ENCODE data around the gene SERPINB12. TPM values are rescaled to one million over a fixed set of nuclear protein-coding genes. Genes with fewer than 3 reads are reported as not detected.

Gene SERPINB12
- total RNA-seq, 1 experiment from 2014 or later = not detected

DNA sequence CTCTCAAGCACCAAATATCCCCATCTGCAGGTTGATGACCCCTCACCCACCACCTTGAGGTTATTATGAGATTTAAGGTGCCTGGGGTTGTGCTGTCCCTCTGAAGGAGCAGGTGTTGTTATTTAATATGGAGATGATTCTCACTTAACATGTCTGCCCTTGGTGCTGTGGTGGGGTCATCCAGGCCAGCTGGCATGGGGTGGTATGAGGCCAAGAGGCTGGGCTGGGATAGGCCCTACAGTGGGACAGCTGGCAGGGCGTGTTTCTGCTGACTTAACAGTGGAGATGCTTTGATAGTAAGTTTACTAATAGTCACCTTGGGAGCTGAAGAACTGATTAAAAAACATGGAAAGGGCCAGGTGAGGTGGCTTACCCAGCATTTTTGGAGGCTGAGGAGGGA is 22.4 kb downstream of the SERPINB12 start:
- DNase-seq (ENCODE audit: low spot score) = no peak
- ChIA-PET POLR2A (ENCODE audit: low non-redundant PET) (no interaction called here), CTCF (interaction anchor here (0.7 kb wide), 1 partner anchor 372 kb away, joined by 3 read pairs; no protein-coding TSS in a partner anchor)
- intact Hi-C loops (cut with micrococcal nuclease; ENCODE audit: unreplicated experiment) = no loop called here
- no peaks in the 10 kb centered on the region for H3K9me3 ChIP-seq (ENCODE audit: low read depth, low read length, poor library complexity, severe bottlenecking)
- H3K27me3 ChIP-seq (replicated peaks; ENCODE audit: insufficient read depth, low read depth, low read length, poor library complexity) = no peaks in the 10 kb centered on the region
- TF ChIP-seq, protein P1, sequence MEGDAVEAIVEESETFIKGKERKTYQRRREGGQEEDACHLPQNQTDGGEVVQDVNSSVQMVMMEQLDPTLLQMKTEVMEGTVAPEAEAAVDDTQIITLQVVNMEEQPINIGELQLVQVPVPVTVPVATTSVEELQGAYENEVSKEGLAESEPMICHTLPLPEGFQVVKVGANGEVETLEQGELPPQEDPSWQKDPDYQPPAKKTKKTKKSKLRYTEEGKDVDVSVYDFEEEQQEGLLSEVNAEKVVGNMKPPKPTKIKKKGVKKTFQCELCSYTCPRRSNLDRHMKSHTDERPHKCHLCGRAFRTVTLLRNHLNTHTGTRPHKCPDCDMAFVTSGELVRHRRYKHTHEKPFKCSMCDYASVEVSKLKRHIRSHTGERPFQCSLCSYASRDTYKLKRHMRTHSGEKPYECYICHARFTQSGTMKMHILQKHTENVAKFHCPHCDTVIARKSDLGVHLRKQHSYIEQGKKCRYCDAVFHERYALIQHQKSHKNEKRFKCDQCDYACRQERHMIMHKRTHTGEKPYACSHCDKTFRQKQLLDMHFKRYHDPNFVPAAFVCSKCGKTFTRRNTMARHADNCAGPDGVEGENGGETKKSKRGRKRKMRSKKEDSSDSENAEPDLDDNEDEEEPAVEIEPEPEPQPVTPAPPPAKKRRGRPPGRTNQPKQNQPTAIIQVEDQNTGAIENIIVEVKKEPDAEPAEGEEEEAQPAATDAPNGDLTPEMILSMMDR (conservative IDR thresholded peaks at IDR 0.05; ENCODE audit: low read depth, low read length) = no peak
- TF ChIP-seq EZH2 (IDR thresholded peaks at IDR 0.05; ENCODE audit: borderline replicate concordance, low read depth, low read length, poor library complexity, severe bottlenecking) = no peak
- no TSS peak for BruUV-seq (replicated peaks)
- no peaks in the 10 kb centered on the region for H3K4me1 ChIP-seq (ENCODE audit: insufficient read depth, low read length, poor library complexity, severe bottlenecking)
- no peaks in the 10 kb centered on the region for H3K36me3 ChIP-seq (ENCODE audit: insufficient read depth, low read length, poor library complexity, severe bottlenecking)
- H3K4me3 ChIP-seq (ENCODE audit: low read depth, low read length, poor library complexity, severe bottlenecking) = no peak overlapping the region
- no peak overlapping the region for H3K27ac ChIP-seq (ENCODE audit: low read depth, low read length, poor library complexity, severe bottlenecking)

DNA sequence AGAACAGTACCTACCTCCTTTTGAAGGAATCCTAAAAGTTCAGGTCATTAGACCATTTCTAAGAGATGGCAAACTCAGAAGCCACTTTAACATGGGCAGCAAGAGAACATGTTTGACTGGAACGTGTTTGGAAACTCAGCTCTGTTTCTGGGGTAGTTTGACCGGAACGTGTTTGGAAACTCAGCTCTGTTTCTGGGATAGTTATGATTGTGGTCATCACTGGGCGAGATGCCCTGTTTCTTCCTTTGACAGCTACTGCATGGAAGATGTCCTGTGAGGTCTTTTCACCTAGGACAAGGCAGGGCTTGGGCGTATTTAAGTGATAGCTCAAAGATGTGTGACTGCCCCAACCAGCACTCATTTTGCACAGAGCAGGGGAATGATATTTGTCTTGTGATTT is 25.1 kb downstream of the SERPINB12 start:
- intact Hi-C loops (cut with micrococcal nuclease; ENCODE audit: unreplicated experiment) = no loop called here
- TF ChIP-seq EZH2 (IDR thresholded peaks at IDR 0.05; ENCODE audit: borderline replicate concordance, low read depth, low read length, poor library complexity, severe bottlenecking) = no peak
- TF ChIP-seq, protein P1 (conservative IDR thresholded peaks at IDR 0.05; ENCODE audit: low read depth, low read length) = no peak
- no peaks in the 10 kb centered on the region for H3K9me3 ChIP-seq (ENCODE audit: low read depth, low read length, poor library complexity, severe bottlenecking)
- POLR2A ChIA-PET (ENCODE audit: low non-redundant PET) = interaction anchor here (0.7 kb wide), 1 partner anchor 99 kb away, joined by 3 read pairs; no protein-coding TSS in a partner anchor
- H3K36me3 ChIP-seq (ENCODE audit: insufficient read depth, low read length, poor library complexity, severe bottlenecking) = no peaks in the 10 kb centered on the region
- peaks cover 4% of the 10 kb centered on the region for H3K4me1 ChIP-seq (ENCODE audit: insufficient read depth, low read length, poor library complexity, severe bottlenecking)
- CTCF ChIA-PET = no interaction called here
- no peak overlapping the region for H3K27ac ChIP-seq (ENCODE audit: low read depth, low read length, poor library complexity, severe bottlenecking)
- H3K27me3 ChIP-seq (replicated peaks; ENCODE audit: insufficient read depth, low read depth, low read length, poor library complexity) = no peaks in the 10 kb centered on the region
- no TSS peak for BruUV-seq (replicated peaks)
- DNase-seq (ENCODE audit: low spot score) = no peak
- no peak overlapping the region for H3K4me3 ChIP-seq (ENCODE audit: low read depth, low read length, poor library complexity, severe bottlenecking)

DNA sequence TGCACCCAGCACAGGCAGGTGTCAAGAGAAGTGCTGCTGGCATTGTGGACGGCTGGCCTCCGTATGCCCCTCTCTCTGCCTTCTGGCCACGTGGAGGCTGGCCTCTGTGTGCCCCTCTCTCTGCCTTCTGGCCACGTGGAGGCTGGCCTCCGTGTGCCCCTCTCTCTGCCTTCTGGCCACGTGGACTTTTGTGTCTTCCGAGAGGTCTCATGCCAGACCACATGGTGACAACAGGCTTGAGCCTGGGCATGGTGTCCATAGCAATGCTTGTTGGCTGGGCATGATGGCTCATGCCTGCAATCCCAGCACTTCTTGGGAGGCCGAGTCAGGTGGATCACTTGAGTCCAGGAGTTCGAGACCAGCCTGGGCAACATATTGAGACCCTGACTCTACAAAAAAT is 25.7 kb downstream of the SERPINB12 start:
- no peak for DNase-seq (ENCODE audit: low spot score)
- no peaks in the 10 kb centered on the region for H3K9me3 ChIP-seq (ENCODE audit: low read depth, low read length, poor library complexity, severe bottlenecking)
- intact Hi-C loops (cut with micrococcal nuclease; ENCODE audit: unreplicated experiment) = loop anchor here (2.0 kb wide), 1 partner anchor 43 kb away; no protein-coding TSS in a partner anchor
- peaks cover 4% of the 10 kb centered on the region for H3K4me1 ChIP-seq (ENCODE audit: insufficient read depth, low read length, poor library complexity, severe bottlenecking)
- no peaks in the 10 kb centered on the region for H3K36me3 ChIP-seq (ENCODE audit: insufficient read depth, low read length, poor library complexity, severe bottlenecking)
- CTCF ChIA-PET = no interaction called here
- POLR2A ChIA-PET (ENCODE audit: low non-redundant PET) = interaction anchor here (0.7 kb wide), 1 partner anchor 99 kb away, joined by 3 read pairs; no protein-coding TSS in a partner anchor
- TF ChIP-seq, protein P1 (conservative IDR thresholded peaks at IDR 0.05; ENCODE audit: low read depth, low read length) = no peak
- TF ChIP-seq EZH2 (IDR thresholded peaks at IDR 0.05; ENCODE audit: borderline replicate concordance, low read depth, low read length, poor library complexity, severe bottlenecking) = no peak
- no peak overlapping the region for H3K27ac ChIP-seq (ENCODE audit: low read depth, low read length, poor library complexity, severe bottlenecking)
- no peak overlapping the region for H3K4me3 ChIP-seq (ENCODE audit: low read depth, low read length, poor library complexity, severe bottlenecking)
- no peaks in the 10 kb centered on the region for H3K27me3 ChIP-seq (replicated peaks; ENCODE audit: insufficient read depth, low read depth, low read length, poor library complexity)
- no TSS peak for BruUV-seq (replicated peaks)
